Fibroblast of villous mesenchyme (primary cell): Measurements from ENCODE around the gene RAB44. TPM values are rescaled to one million over a fixed set of nuclear protein-coding genes. Genes with fewer than 3 reads are reported as not detected.

Source experiments
- DNase-seq: peaks from one replicate; pipeline ENCODE4 v3.0.0-alpha.2; 2010; ENCODE audit warnings: low read depth
- H3K4me3 ChIP-seq: 2 replicates; pipeline ENCODE4 v1.5.1; 2011; ENCODE audit warnings: low read depth, mild to moderate bottlenecking, low read length
- CTCF ChIP-seq: IDR thresholded peaks from 2 replicates; pipeline ENCODE4 v1.5.1; 2012; ENCODE audit warnings: low read depth, mild to moderate bottlenecking, low read length; ENCODE audit not compliant: insufficient read depth
- total RNA-seq: library from RNA; depleted of rRNA; stranded (reverse); fragments of >200 nt; gene quantifications from 2 replicates; pipeline ENCODE4 v1.2.3, GENCODE V29; 2012

RAB44 gene
- total RNA-seq, 1 donor: not detected

GRCh38 chr6:36669002-36669401 is 28.6 kb upstream of the RAB44 start:
- no peak for TF ChIP-seq CTCF
- no peak for DNase-seq

GRCh38 chr6:36670271-36670670 is 27.4 kb upstream of the RAB44 start:
- no peak overlapping the region for H3K4me3 ChIP-seq
- TF ChIP-seq CTCF: no peak
- no peak for DNase-seq

More at GRCh38 chr6:36669002-36669401, 28.6 kb upstream of the RAB44 start:
- H3K4me3 ChIP-seq: no peak overlapping the region

- H3K4me3 ChIP-seq: no peak overlapping the region
- TF ChIP-seq CTCF: no peak
- DNase-seq: no peak
Measured at GRCh38 chr6:36671687-36672375, 25.8 kb upstream of the RAB44 start.

- no peak overlapping the region for H3K4me3 ChIP-seq
- TF ChIP-seq CTCF: no peak
- DNase-seq: no peak
Measured at GRCh38 chr6:36673882-36674281, 23.7 kb upstream of the RAB44 start.

- no peak for DNase-seq
Measured at GRCh38 chr6:36674942-36675341, 22.7 kb upstream of the RAB44 start.

GRCh38 chr6:36676141-36677058 is 21.2 kb upstream of the RAB44 start:
- DNase-seq: peak; percentile 59
- no peak for TF ChIP-seq CTCF
- H3K4me3 ChIP-seq: no peak overlapping the region

More at GRCh38 chr6:36674942-36675341, 22.7 kb upstream of the RAB44 start:
- TF ChIP-seq CTCF: no peak
- H3K4me3 ChIP-seq: no peak overlapping the region
